Gastroesophageal sphincter (tissue), 3 donors: ENCODE measurements around the gene TBL3.

Experiments
- CTCF ChIP-seq, 4 experiments: fragments of 200-600 bp in 2 of 4; fragments of 450-650 bp in 2 of 4; sonication (generic) in 1 of 4; IDR thresholded peaks; one replicate each; pipeline ENCODE4 v1.5.1; 2017 to 2019; ENCODE audit warnings: antibody characterized with exemption in 4 of 4, mild to moderate bottlenecking in 2 of 4, moderate library complexity in 2 of 4
- POLR2A ChIP-seq, 2 donors: fragments of 450-650 bp; IDR thresholded peaks; one replicate each; pipeline ENCODE4 v1.6.1; 2017; ENCODE audit warnings: antibody characterized with exemption in 2 of 2, mild to moderate bottlenecking in 2 of 2, moderate library complexity in 1 of 2
- POLR2AphosphoS5 ChIP-seq: sonication (generic); formaldehyde crosslinking; IDR thresholded peaks from one replicate; pipeline ENCODE4 v1.6.1; 2017; ENCODE audit warnings: antibody characterized with exemption

DNA sequence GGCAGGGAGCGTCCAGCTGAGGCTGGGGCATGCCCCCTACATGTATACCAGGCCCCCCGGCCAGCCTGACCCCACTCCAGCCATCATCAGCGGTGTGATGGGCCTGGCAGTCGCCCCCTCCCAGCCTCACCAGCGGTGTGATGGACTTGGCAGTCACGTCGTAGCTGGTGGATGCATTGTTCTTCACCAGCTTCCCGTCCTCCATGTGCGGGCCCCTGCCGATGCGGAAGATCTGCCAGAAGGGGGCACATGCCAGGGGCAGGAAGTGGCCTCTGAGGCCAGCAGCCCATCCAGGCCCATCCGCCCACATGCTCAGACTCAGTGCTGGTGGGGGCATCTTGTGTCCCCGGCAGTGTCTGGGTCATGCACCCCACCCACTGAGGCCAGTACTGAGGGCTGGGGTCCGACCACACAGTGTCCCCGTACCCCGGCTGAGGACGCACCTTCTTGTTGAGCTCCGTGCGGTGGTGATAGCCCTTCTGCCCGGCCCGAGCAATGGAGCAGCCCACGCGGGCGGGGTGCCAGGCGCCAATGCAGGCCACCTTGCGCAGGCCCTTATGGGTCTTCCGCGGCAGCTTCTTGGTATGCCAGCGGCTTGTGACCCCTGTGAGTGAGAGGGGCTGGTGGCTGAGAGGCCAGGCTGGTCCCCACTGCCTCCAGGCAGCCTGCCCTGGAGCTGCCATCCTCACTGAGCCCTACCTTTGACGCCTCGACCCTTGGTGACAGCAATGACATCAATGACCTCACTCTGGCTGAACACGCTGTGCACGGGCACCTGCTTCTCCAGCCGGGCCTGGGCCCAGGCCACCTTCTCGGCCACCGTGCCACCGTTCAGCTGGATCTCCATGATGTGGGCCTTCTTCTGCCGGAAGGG, 25.1 kb upstream of the TBL3 start:
- TF ChIP-seq CTCF (IDR thresholded peaks at IDR 0.05) = no peak
- TF ChIP-seq POLR2AphosphoS5 = no peak
- no peak for TF ChIP-seq POLR2A (IDR thresholded peaks at IDR 0.05)
